Measurements from ENCODE around the gene ZNF483.
"Not testable (repeated sequence)": the region's sequence is repeated elsewhere in the genome, so short reads cannot be mapped to it uniquely, and the experiment has no call there.

The ZNF483 gene

DNA sequence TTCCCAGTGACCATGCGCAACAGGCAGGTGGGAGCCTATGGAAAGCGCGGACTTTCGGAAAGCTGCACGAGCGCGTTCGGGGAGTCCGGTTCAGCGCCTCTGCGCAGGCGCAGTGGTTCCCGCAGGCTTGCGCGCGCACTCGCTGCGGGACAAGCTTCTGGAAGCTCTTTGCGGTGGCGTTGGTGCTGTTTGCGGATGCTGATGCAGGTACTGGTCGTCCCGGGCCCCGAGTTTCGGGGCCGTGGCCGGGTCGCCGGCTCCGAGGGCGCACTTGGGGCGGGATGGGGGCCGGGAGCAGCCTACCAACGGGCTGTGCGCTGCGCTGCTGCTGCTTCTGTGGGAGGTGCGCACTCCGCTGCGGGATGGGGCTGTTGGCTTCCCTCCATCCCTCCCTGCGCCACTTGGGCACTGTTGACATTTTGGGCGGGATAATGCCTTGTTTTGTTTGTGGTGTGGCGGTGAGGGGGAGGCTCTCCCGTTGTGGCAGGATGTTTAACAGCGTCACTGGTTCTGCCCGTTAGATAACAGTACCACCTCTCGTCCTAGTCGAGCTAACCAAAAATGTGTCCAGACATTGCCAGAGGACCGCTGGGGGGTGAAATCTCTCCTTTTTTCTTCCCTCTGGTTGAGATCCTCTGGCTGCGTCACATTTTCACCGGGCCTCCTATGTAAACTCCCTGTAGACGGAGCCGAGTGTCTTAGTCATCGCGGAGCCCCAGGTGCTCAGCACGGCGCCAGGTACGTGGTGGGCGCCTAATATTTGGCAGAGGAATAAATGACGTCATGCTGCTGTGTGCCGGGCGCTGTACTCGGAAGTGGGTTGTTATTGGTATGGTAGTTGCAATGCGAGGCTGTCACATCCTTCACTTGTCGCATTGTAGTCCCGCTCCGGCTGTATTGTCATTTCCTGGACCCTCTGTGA is at the start of gene ZNF483:
Gene ZNF483, plus strand, starts transcription at position 124 of the 922 bp plus-strand sequence. CDS start 2,217 bp downstream, outside the sequence.
- DNase-seq, result peak; percentile 72

DNA sequence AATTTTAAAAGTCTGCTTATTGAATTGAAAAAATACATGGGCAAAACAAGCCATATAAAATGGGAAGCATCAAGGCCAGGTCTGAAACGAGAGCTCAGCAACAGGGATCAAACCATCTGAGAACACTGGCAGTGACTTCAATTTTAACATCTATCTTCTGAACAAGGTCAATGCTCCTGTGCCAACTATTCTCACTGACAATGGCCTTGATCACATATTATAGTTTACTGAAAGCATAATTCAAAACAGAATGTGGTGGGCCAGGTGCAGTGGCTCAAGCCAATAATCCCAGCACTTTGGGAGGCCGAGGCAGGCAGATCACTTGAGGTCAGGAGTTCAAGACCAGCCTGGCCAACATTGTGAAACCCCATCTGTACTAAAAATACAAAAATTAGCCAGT is 49.8 kb upstream of the ZNF483 start:
- no peak for DNase-seq

DNA sequence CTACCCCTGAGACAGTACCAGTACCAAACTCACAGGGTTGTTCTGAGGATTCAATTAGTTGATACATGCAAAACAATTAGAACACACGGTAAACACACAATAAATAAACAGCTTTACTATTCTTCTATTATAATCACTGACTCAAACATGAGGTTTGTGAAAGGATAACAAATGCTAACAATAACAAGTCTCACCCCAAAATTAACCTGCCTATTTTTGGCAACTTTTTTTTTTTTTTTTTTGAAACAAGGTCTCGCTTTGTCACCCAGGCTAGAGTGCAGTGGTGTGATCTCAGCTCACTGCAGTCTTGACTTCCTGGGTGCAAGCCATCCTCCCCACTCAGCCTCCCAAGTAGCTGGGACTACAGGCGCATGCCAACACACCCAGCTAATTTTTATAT is 47.3 kb upstream of the ZNF483 start:
- DNase-seq, result no peak

DNA sequence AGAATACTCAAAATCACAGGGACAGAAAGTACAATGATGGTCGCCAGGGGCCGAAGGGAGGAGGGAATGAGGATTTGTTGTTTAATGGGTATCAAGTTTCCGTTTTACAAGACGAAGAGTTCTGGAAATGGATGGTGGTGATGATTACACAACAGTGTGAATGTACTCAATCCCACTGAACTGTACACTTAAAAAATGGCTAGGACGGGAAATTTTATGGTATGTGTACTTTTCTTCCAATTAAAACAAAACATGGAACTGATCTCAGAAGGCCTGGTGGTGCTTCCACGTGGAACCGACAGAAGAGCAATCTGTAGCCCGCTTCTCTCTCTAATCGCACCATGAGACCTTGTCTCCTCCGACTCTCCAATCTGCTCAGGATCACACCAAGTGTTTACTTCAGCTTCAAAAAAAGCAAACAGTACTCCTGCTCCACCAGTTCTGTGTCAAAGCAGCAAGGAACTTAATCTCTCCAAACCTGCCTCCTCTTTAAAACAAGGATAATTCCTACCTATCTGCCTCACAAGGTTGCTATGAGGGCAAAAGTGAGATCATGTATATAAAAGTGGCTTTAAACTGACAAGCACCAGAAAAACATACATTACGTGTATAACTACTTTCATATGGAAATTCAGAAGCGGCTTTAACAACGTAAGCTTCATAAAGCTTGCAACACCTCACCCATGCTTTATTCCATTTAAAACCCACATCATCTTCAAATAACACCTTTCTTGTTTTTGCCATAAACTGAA is 42.9 kb upstream of the ZNF483 start:
- DNase-seq, result peak; percentile 28

DNA sequence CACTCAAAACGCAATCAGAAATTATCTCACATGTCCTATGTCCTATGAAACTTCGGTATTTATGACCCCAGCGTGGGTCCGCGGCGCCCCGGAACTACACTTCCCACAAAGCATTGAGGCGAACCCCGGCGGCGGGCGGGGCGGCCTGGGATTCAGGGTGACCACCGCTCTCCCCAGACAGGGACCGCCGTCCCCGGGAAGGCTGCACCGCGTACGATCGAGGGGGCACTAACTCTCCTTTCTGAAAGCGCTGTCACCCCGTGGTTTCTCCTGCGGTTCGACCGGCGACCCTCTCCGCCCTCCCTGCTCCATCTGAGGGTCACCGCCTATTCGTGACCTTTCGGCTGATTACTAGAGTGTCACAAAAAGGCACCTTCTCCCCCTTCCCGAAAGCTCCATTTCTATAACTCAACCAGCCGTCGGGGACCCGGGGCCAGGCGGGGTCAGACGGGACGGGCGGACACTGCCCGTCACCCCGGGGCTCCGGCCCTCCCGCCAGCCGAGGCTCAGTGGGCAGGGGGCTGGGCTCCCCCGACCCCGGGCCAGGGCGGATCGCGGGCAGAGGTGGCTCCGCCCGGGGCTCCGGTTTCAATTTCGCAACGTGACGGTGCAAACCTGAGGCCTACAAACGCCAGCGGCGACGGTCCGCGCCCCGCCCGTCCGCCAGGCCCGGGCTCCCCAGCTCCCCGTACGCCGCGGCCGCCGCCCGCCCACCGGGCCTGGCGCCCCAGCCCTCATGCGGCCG is 42.1 kb upstream of the ZNF483 start:
- DNase-seq, result peak; percentile 62

DNA sequence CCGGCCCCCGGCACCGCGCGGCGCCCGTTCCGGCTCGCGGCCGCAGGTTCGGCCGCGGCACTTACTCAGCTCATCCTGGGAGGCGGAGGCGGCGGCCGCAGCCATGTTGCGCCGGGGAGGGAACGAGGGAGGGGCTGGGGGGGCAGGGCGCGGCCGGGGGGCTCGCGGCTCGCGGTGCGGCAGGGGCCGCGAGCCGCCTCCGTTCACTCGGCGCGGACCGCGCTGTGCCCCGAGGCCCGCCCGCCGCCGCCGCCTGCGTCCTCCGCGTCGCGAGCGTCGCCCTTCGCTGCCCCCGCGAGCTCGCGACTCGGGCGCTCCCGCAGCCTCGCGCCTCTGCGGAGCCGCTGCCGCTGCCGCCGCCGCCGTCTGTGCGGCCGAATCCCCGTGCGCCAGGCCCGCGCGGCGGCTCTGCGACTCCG is 41.5 kb upstream of the ZNF483 start:
- DNase-seq, result peak; percentile 66

DNA sequence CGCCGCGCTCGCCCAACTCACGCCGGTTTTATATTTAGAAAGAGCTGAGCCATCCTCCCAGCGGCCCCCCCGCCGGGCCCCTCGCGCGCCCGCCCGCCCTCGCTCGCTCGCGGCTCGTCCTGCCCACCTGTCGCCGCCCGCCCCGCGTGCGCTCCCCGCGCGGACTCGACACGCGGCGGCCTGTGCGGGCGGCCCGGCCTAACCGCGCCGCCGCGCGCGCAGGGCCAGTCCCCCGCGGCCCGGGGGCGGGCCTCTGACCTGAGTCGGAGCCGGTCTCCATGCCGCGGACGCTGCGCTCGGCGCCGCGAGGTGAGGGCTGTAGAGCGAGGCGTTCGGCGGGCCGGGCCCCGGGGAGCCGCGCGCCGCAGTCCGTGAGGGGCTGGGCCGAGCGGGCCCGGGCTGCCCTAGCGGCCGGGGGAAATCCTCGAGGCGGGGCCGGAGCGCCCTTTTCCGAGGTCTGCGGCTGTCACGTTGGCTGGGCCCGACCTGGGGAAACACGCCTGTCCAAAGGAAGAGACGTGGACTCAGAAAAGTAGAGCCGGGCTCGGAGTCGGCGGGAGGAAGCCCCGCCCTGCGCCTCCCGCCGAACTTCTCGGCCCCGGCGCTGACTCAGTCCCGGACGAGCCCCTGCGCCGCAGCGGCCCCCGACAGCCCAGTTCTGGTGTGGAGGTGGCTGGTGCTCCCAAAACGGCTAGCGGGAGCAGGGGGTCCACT is 41.0 kb upstream of the ZNF483 start, which contains the start of gene ECPAS:
Gene ECPAS, minus strand, starts transcription at position 526 of the 714 bp plus-strand sequence. CDS start 11,465 bp downstream, outside the sequence.
- peak; percentile 84 for DNase-seq

DNA sequence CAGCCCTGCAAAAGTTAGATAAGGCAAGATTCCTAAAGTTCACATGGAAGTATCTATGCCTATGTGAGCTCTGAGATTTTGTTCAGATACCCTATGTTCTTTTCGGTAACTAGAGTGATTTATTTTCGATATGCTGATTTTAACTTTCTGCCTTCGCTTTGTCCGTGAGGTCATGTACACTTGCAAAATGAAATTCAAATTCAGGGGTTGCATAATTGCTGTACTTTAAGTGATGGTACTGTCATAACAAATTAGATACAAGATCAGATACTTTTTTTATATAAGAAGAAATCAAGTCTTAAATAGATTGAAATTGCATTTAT is 40.4 kb upstream of the ZNF483 start:
- DNase-seq, result no peak

DNA sequence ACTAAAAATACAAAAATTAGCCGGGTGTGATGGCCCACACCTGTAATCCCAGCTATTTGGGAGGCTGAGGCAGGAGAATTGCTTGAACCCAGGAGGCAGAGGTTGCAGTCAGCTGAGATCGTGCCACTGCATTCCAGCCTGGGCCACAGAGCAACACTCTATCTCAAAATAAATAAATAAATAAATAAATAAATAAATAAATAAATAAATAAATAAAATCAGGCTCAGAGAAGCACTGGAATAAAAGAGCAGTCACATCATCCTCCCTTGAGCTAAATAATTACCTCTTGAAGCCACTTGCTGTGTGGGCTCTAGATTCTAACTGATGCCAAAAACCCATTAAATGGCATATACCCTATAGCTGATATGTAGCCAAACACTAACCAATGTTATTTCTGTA is 27.8 kb upstream of the ZNF483 start:
- DNase-seq, result not testable (repeated sequence)

DNA sequence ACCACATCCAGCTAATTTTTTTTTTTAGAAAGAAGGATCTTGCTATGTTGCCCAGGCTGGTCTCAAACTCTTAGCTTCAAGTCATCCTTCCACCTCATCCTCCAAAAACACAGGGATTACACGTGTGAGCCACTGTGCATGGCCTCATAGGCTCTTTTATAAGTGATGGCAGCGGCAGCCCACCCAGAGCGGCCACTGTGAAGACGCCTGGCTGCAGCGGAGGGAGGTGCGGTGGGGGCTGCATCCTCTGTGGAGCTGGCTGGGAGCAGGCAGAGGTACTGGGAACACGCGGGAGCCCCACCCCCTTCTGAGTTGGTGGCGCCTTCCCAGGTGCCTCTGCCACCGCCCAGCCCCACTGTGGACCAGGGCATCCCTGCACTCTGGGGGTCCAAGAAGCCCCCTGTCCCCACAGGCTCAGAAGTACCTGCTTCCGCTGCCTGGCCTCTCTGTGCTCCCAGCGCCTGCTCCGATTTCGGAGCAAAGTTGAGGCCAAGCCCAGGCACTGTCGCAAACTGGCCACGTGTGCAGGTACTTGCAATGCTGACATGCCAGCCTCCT is 23.9 kb upstream of the ZNF483 start:
- no peak for DNase-seq

DNA sequence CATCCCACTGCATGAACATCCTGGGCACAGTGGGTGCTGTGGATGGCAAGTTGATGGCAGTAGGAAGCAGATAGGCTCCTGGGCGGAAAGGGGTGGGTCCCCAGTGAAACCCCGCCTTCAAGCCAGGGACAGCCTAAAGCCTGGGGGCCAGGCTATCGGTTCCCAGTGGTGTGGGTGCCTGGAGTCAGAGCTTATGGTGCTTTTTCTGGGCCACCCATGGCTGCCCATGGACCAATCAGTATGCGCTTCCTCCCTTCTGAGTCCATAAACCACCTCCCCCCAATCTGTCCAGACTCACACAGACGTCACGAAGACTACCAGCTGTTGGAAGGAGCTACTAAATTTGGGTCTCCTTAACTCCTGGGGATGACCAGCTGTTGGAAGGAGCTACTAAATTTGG is 23.3 kb upstream of the ZNF483 start:
- no peak for DNase-seq

DNA sequence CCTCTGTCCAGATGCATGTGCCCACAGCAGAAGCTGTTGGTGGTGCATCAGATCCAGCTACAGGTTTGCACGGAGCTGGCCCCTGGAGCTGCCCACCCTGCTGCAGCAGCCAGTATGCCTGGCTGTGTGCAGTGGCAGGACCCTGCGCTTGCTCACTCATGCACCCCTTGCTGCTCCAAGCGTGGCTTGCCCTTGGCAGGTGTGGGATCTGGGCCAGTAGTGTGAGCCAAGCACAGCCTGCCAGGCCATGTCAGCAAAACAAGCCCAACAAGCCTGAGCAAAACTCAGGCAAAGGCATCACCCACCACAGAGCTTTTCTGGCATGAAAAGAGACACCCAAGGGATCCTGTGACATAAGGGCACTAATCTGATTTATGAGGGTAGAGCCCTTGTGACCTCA is 22.5 kb upstream of the ZNF483 start:
- no peak for DNase-seq

DNA sequence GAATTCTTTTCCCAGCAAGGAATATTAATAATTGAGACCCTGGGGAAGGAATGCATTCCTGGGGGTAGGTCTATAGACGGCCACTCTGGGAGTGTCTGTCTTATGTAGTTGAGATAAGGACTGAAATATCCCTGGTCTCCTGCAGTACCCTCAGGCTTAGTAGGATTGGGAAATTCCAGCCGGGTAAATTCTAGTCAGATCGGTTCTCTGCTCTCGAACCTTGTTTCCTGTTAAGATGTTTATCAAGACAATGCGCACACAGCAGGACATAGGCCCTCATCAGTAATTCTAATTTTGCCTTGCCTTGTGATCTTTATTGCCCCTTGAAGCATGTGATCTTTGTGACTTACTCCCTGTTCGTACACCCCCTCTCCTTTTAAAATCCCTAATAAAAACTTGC is 13.4 kb upstream of the ZNF483 start:
- DNase-seq, result not testable (repeated sequence)

DNA sequence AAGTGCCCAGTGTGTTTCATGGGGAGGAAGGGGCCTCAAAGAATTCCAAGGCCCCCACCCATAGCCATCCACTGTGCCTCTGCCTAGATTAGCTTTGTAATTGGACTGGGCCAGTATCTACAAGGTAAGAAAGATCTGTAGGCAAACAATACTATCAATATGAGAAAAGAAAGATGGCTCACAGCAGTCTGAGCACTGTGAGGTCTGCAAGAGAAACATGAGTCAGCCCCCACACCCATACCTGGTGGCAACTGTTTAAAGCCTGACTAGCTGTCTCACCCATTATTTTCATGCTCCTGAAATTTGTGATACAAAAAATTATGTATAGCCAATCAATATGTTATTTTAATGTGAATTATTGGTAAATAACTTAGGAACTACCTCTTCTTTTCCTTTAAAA is 10.0 kb upstream of the ZNF483 start:
- no peak for DNase-seq

DNA sequence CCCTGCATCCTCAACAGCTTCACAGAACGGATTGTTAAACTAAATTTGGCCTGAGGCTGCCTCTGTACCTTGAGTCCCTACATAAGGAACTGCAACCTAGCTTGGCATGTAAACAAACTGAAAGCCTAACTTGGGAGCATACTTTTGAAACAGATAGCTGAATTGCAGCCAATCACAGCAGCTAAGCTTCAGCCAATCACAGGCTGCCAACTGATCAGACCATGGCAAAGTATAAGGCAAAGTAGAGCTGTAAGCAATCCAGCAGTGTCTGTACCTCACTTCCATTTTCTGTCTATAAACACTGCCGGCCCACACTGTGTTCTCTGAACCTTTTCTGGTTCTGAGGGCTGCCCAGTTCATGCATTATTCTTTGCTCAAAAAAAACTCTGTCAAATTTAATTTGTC is 8.9 kb upstream of the ZNF483 start:
- DNase-seq, result peak; percentile 10

DNA sequence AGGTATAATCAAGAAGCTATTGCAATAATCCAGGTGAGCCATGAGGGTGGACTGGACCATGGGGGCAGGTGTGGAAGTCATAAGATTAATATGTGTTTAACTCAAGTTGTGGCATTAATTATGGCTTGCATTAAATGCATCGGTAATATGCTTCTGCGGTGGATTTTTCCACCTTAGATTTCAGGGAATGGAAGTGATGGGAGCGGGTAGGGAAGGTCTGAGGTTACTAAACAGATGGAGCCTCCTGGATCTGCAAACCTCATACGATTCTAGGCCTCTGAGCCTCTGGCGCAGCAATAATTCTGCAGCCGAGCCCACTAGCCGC is 286 bp upstream of the ZNF483 start:
- no peak for DNase-seq

DNA sequence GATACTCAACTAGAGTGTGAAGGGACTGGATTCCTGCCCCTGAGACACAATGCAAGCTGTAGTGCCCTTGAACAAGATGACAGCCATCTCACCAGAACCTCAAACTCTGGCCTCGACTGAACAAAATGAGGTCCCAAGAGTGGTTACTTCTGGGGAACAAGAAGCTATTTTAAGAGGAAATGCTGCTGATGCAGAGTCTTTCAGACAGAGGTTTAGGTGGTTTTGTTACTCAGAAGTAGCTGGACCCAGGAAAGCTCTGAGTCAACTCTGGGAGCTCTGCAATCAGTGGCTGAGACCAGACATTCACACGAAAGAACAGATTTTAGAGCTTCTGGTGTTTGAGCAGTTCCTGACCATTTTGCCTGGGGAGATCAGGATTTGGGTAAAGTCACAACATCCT is 2.4 kb downstream of the ZNF483 start:
- no peak for DNase-seq

DNA sequence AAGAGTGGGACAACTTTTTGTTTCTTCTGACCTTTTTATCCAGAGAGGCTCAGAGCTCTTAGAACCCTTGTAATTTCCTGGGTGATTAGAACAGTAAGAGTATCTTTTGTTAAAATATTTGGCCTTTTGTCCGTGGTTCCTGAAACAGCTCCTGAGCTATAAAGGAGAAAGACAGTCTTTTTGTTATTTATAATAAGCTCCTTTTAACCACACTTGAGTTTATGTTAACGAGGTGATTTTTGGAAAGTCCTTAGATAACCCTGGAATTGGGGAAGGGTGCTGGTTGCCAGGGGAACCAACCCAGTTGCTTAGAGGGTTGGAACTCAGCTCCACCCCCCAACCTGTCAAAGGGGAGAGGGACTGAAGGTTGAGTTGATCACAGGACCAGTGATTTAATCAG is 4.8 kb downstream of the ZNF483 start:
- DNase-seq, result no peak

DNA sequence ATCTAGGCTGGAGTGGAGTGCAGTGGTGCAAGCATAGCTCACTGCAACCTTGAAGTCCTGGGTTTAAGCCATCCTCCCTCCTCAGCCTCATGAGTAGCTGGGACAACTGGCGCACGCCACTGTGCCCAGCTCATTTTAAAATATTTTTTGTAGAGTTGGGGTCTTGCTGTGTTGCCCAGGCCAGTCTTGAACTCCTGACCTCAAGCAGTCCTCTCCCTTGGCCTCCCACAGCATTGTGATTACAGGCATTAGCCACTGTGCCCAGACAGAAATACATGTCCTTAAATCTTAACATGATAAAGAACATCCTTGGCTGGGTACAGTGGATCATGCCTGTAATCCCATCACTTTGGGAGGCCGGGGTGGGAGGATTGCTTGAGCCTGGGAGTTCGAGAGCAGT is 6.7 kb downstream of the ZNF483 start:
- no peak for DNase-seq

DNA sequence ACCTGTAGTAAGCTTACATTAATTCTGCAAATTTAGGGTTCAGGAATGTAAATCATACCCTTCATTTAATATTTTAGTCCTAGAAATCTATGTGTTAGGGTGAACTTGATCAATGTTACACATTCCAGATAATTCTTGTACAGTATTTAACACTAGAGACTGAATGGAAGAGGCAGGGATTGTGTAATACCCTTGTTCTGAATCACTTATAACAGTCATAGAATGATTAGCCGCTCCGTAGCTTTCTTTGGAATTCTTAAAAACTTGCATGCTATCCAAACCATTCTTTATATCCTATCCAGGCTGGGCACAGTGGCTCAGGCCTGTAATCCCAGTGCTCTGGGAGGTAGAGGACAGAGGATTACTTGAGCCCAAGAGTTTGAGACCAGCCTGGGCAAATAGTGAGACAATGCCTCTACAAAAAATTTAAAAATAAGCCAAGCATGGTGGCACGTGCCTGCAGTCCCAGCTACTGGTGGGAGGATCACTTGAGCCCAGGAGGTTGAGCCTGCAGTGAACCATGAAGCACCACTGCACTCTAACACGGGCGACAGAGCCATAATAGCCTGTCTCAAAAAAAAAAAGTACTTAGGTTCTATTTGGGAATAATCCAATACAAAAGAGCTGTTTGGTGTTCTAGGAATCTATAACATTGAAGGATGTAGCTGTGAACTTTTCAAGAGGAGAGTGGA is 8.3 kb downstream of the ZNF483 start:
- DNase-seq, result peak; percentile 9

DNA sequence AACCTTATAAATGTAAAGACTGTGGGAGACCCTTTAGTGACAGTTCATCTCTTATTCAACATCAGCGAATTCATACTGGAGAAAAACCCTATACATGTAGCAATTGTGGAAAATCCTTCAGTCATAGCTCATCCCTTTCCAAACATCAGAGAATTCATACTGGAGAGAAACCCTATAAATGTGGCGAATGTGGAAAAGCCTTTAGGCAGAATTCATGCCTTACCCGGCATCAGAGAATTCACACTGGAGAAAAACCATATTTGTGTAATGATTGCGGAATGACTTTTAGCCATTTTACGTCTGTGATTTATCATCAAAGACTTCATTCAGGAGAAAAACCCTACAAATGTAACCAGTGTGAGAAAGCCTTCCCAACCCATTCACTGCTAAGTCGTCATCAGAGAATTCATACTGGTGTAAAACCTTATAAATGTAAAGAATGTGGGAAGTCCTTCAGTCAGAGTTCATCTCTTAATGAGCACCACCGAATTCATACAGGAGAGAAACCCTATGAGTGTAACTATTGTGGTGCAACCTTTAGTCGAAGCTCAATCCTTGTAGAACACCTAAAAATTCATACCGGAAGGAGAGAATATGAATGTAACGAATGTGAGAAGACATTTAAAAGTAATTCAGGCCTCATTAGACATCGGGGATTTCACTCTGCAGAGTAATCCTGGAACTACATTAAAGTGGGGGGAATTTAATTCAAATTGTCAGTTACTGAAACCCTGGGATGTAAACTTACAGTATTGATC is 17.7 kb downstream of the ZNF483 start:
- no peak for DNase-seq
